HUES48 (cell line): ENCODE measurements around the gene TNFAIP8L1.

ENCODE experiments used
- H3K27ac ChIP-seq: one replicate; pipeline ENCODE4 v1.7.0; 2013; ENCODE audit warnings: low read depth, low read length, inconsistent platforms
- H3K27me3 ChIP-seq: 2 replicates; pipeline ENCODE4 v1.6.1; 2013; ENCODE audit warnings: mild to moderate bottlenecking, low read length; ENCODE audit not compliant: control insufficient read depth, insufficient read depth
- H3K36me3 ChIP-seq: 2 replicates; pipeline ENCODE4 v1.6.1; 2013; ENCODE audit warnings: low read length; ENCODE audit not compliant: control insufficient read depth, insufficient read depth
- H3K4me1 ChIP-seq: 2 replicates; pipeline ENCODE4 v1.6.1; 2013; ENCODE audit warnings: mild to moderate bottlenecking, low read length; ENCODE audit not compliant: control insufficient read depth, insufficient read depth
- H3K4me3 ChIP-seq: 2 replicates; pipeline ENCODE4 v1.5.1; 2013; ENCODE audit warnings: mild to moderate bottlenecking, low read depth, low read length
- H3K9ac ChIP-seq: 2 replicates; pipeline ENCODE4 v1.6.1; 2013; ENCODE audit warnings: mild to moderate bottlenecking, low read depth, low read length, moderate library complexity
- H3K9me3 ChIP-seq: 2 replicates; pipeline ENCODE4 v1.6.1; 2013; ENCODE audit warnings: low read length; ENCODE audit not compliant: control insufficient read depth, insufficient read depth

Gene TNFAIP8L1

GRCh38 chr19:4613254-4613751, 26.0 kb upstream of the TNFAIP8L1 start:
- no peaks in the 10 kb centered on the region for H3K9me3 ChIP-seq
- H3K27ac ChIP-seq: no peak overlapping the region
- H3K9ac ChIP-seq: no peak overlapping the region
- peaks cover 3% of the 10 kb centered on the region; the same call in 1 of the 2 replicates for H3K4me1 ChIP-seq
- no peaks in the 10 kb centered on the region; the same call in 1 of the 2 replicates for H3K27me3 ChIP-seq
- H3K4me3 ChIP-seq: no peak overlapping the region
- no peaks in the 10 kb centered on the region for H3K36me3 ChIP-seq

- Histone ChIP-seq H3K9ac (no peak overlapping the region), H3K27ac (no peak overlapping the region), H3K9me3 (no peaks in the 10 kb centered on the region), H3K4me3 (no peak overlapping the region), H3K27me3 (no peaks in the 10 kb centered on the region; the same call in 1 of the 2 replicates), H3K36me3 (no peaks in the 10 kb centered on the region), H3K4me1 (no peaks in the 10 kb centered on the region)
Measured at GRCh38 chr19:4618019-4618418, 21.3 kb upstream of the TNFAIP8L1 start.

GRCh38 chr19:4619668-4620294, 19.5 kb upstream of the TNFAIP8L1 start:
- Histone ChIP-seq H3K4me3 (no peak overlapping the region), H3K9me3 (no peaks in the 10 kb centered on the region), H3K27ac (no peak overlapping the region), H3K4me1 (no peaks in the 10 kb centered on the region), H3K36me3 (no peaks in the 10 kb centered on the region), H3K27me3 (no peaks in the 10 kb centered on the region; the same call in 1 of the 2 replicates), H3K9ac (no peak overlapping the region)

GRCh38 chr19:4620675-4621074, 18.6 kb upstream of the TNFAIP8L1 start:
- H3K9ac ChIP-seq: no peak overlapping the region
- no peaks in the 10 kb centered on the region for H3K9me3 ChIP-seq
- no peak overlapping the region for H3K4me3 ChIP-seq
- no peak overlapping the region for H3K27ac ChIP-seq
- no peaks in the 10 kb centered on the region; the same call in 1 of the 2 replicates for H3K27me3 ChIP-seq
- H3K4me1 ChIP-seq: 0 out of 2 replicates have a peak, but pooled peaks cover 3% of the 10 kb centered on the region
- H3K36me3 ChIP-seq: no peaks in the 10 kb centered on the region

GRCh38 chr19:4622695-4623421, 16.5 kb upstream of the TNFAIP8L1 start:
- Histone ChIP-seq H3K9me3 (no peaks in the 10 kb centered on the region), H3K27ac (no peak overlapping the region), H3K9ac (no peak overlapping the region), H3K4me1 (0 out of 2 replicates have a peak, but pooled peaks cover 3% of the 10 kb centered on the region), H3K4me3 (no peak overlapping the region), H3K36me3 (no peaks in the 10 kb centered on the region), H3K27me3 (no peaks in the 10 kb centered on the region; the same call in 1 of the 2 replicates)

GRCh38 chr19:4624301-4624700, 15.0 kb upstream of the TNFAIP8L1 start:
- Histone ChIP-seq H3K9ac (no peak overlapping the region), H3K9me3 (no peaks in the 10 kb centered on the region), H3K4me3 (no peak overlapping the region), H3K27ac (no peak overlapping the region), H3K27me3 (no peaks in the 10 kb centered on the region; the same call in 1 of the 2 replicates), H3K4me1 (0 out of 2 replicates have a peak, but pooled peaks cover 3% of the 10 kb centered on the region), H3K36me3 (no peaks in the 10 kb centered on the region)

GRCh38 chr19:4624733-4625362, 14.5 kb upstream of the TNFAIP8L1 start:
- no peak overlapping the region for H3K9ac ChIP-seq
- H3K4me3 ChIP-seq: no peak overlapping the region
- H3K4me1 ChIP-seq: 0 out of 2 replicates have a peak, but pooled peaks cover 3% of the 10 kb centered on the region
- no peak overlapping the region for H3K27ac ChIP-seq
- no peaks in the 10 kb centered on the region for H3K9me3 ChIP-seq
- no peaks in the 10 kb centered on the region for H3K36me3 ChIP-seq
- H3K27me3 ChIP-seq: no peaks in the 10 kb centered on the region

GRCh38 chr19:4633140-4633967, 6.0 kb upstream of the TNFAIP8L1 start:
- no peaks in the 10 kb centered on the region for H3K4me1 ChIP-seq
- H3K9ac ChIP-seq: no peak overlapping the region
- no peaks in the 10 kb centered on the region for H3K36me3 ChIP-seq
- H3K9me3 ChIP-seq: no peaks in the 10 kb centered on the region
- H3K4me3 ChIP-seq: no peak overlapping the region
- H3K27me3 ChIP-seq: peaks cover 13% of the 10 kb centered on the region
- no peak overlapping the region for H3K27ac ChIP-seq

GRCh38 chr19:4635754-4636116, 3.6 kb upstream of the TNFAIP8L1 start:
- H3K4me1 ChIP-seq: 0 out of 2 replicates have a peak, but pooled peaks cover 2% of the 10 kb centered on the region
- H3K27ac ChIP-seq: no peak overlapping the region
- peaks cover 13% of the 10 kb centered on the region for H3K27me3 ChIP-seq
- no peaks in the 10 kb centered on the region for H3K36me3 ChIP-seq
- no peak overlapping the region for H3K9ac ChIP-seq
- H3K9me3 ChIP-seq: no peaks in the 10 kb centered on the region
- peak overlapping the region; percentile 75 for H3K4me3 ChIP-seq

- peaks cover 13% of the 10 kb centered on the region for H3K27me3 ChIP-seq
- H3K9me3 ChIP-seq: no peaks in the 10 kb centered on the region
- 0 out of 2 replicates have a peak, but pooled peaks cover 2% of the 10 kb centered on the region for H3K4me1 ChIP-seq
- H3K9ac ChIP-seq: no peak overlapping the region
- H3K36me3 ChIP-seq: no peaks in the 10 kb centered on the region
- no peak overlapping the region for H3K27ac ChIP-seq
- peak overlapping the region; percentile 75 for H3K4me3 ChIP-seq
Measured at GRCh38 chr19:4636151-4636717, 3.1 kb upstream of the TNFAIP8L1 start.
